HepG2 (cell line): Measurements from ENCODE around the gene CERS1. TPM values are rescaled to one million over a fixed set of nuclear protein-coding genes. Genes with fewer than 3 reads are reported as not detected.

Source experiments
- ARNTL ChIP-seq: sonication (generic); formaldehyde crosslinking; IDR thresholded peaks from 2 replicates; pipeline ENCODE4 v1.4.0; 2020; ENCODE audit warnings: mild to moderate bottlenecking, missing genetic modification reagents
- ASH2L ChIP-seq: fragments of 300-600, 200-600 bp; sonication (generic); IDR thresholded peaks from 2 replicates; pipeline ENCODE4 v1.7.0; 2017; ENCODE audit warnings: low read depth, mild to moderate bottlenecking, moderate library complexity, mixed read lengths, low read length; ENCODE audit not compliant: insufficient read length
- DNMT1 ChIP-seq: sonication (generic); formaldehyde crosslinking; IDR thresholded peaks from 2 replicates; pipeline ENCODE4 v1.5.1; 2020; ENCODE audit warnings: mild to moderate bottlenecking, missing genetic modification reagents
- ETV5 ChIP-seq: IDR thresholded peaks from 2 replicates; pipeline ENCODE4 v1.6.1; 2018; ENCODE audit warnings: missing biosample characterization, missing genetic modification reagents, inconsistent platforms, borderline replicate concordance
- GATA4 ChIP-seq: sonication (generic); IDR thresholded peaks from 2 replicates; pipeline ENCODE4 v1.6.1; 2016; ENCODE audit warnings: antibody characterized with exemption, low read depth, borderline replicate concordance
- KLF16 ChIP-seq, 2 experiments: sonication (generic) in 1 of 2; formaldehyde crosslinking in 1 of 2; IDR thresholded peaks; 2 replicates each; pipeline versions ENCODE4 v1.6.1 to v1.8.0; 2016 to 2023; ENCODE audit warnings: missing genetic modification reagents in 2 of 2, missing compliant biosample characterization in 1 of 2
- MYC ChIP-seq: sonication (generic); formaldehyde crosslinking; IDR thresholded peaks from 2 replicates; pipeline ENCODE4 v1.9.0; 2021; ENCODE audit warnings: missing genetic modification reagents, borderline replicate concordance
- NCOA2 ChIP-seq: sonication (generic); formaldehyde crosslinking; IDR thresholded peaks from 2 replicates; pipeline ENCODE4 v1.8.0; 2022; ENCODE audit warnings: inconsistent platforms
- NKX3-1 ChIP-seq: sonication (generic); formaldehyde crosslinking; IDR thresholded peaks from 2 replicates; pipeline ENCODE4 v1.5.0; 2020; ENCODE audit warnings: missing genetic modification reagents
- TSC22D2 ChIP-seq: sonication (generic); formaldehyde crosslinking; IDR thresholded peaks from 2 replicates; pipeline ENCODE4 v1.5.1; 2020; ENCODE audit warnings: missing genetic modification reagents, mild to moderate bottlenecking, borderline replicate concordance
- ZMYM3 ChIP-seq: sonication (generic); formaldehyde crosslinking; IDR thresholded peaks from 2 replicates; pipeline ENCODE4 v1.5.1; 2020; ENCODE audit warnings: mild to moderate bottlenecking, missing genetic modification reagents
- ZNF234 ChIP-seq: sonication (generic); formaldehyde crosslinking; conservative IDR thresholded peaks from 2 replicates; pipeline ENCODE4 v1.5.1; 2020; ENCODE audit warnings: mild to moderate bottlenecking, missing genetic modification reagents
- ZNF24 ChIP-seq: fragments of 450-650 bp; IDR thresholded peaks from 2 replicates; pipeline ENCODE4 v1.6.1; 2017; ENCODE audit warnings: antibody characterized with exemption, mild to moderate bottlenecking
- ZNF451 ChIP-seq: sonication (generic); formaldehyde crosslinking; IDR thresholded peaks from 2 replicates; pipeline ENCODE4 v1.5.0; 2020; ENCODE audit warnings: mild to moderate bottlenecking, missing genetic modification reagents
- ZNF460 ChIP-seq: sonication (generic); formaldehyde crosslinking; IDR thresholded peaks from 2 replicates; pipeline ENCODE4 v1.5.1; 2020; ENCODE audit warnings: missing genetic modification reagents, mild to moderate bottlenecking, borderline replicate concordance
- ZNF607 ChIP-seq: sonication (generic); formaldehyde crosslinking; IDR thresholded peaks from 2 replicates; pipeline ENCODE4 v1.5.1; 2020; ENCODE audit warnings: missing genetic modification reagents, mild to moderate bottlenecking, borderline replicate concordance
- ZNF720 ChIP-seq: sonication (generic); formaldehyde crosslinking; IDR thresholded peaks from 2 replicates; pipeline ENCODE4 v1.4.0; 2020; ENCODE audit warnings: missing genetic modification reagents
- ZNF761 ChIP-seq: sonication (generic); formaldehyde crosslinking; conservative IDR thresholded peaks from 2 replicates; pipeline ENCODE4 v1.4.0; 2020; ENCODE audit warnings: mild to moderate bottlenecking, missing genetic modification reagents
- ZSCAN21 ChIP-seq: sonication (generic); formaldehyde crosslinking; IDR thresholded peaks from 2 replicates; pipeline ENCODE4 v1.8.0; 2022; ENCODE audit warnings: mild to moderate bottlenecking, missing genetic modification reagents, moderate library complexity, borderline replicate concordance
- ZSCAN31 ChIP-seq: sonication (generic); formaldehyde crosslinking; IDR thresholded peaks from 2 replicates; pipeline ENCODE4 v1.5.0; 2020; ENCODE audit warnings: low read depth, mild to moderate bottlenecking, missing genetic modification reagents
- polyA plus RNA-seq, 8 experiments: library from polyadenylated mRNA; depleted of rRNA in 3 of 8; stranded (reverse) in 7 of 8; unstranded in 1 of 8; fragments of >200 nt; fragmentation: Illumina TruSeq in 4 of 8; extraction: Trizol in 4 of 8; gene quantifications; 2 replicates each; pipeline versions ENCODE4 v1.2.1 to v1.2.3, GENCODE V29; 2011 to 2016; ENCODE audit warnings: low read depth in 4 of 8, missing spikeins in 1 of 8, mixed read lengths in 1 of 8; ENCODE audit not compliant: insufficient read depth in 1 of 8
- total RNA-seq, 5 experiments: library from RNA; depleted of rRNA; stranded (reverse); fragments of >200 nt; fragmentation: Illumina TruSeq; extraction: Trizol; gene quantifications; 2 replicates each; pipeline ENCODE4 v1.2.3, GENCODE V29; 2016; ENCODE audit warnings: low read depth in 1 of 5
- TF ChIP-seq, protein P1 (sequence below): sonication (generic); formaldehyde crosslinking; IDR thresholded peaks from 2 replicates; pipeline ENCODE4 v1.4.0; 2020; ENCODE audit warnings: mild to moderate bottlenecking, low read depth, missing genetic modification reagents
- TF ChIP-seq, protein P2 (sequence below), 2 experiments: sonication (generic) in 1 of 2; formaldehyde crosslinking in 1 of 2; IDR thresholded peaks; 2 replicates each; pipeline versions ENCODE4 v1.4.0 to v1.6.1; 2016 to 2020; ENCODE audit warnings: borderline replicate concordance in 1 of 2, low read depth in 1 of 2, mild to moderate bottlenecking in 1 of 2, missing genetic modification reagents in 1 of 2
- TF ChIP-seq, protein P3 (sequence below): sonication (generic); formaldehyde crosslinking; IDR thresholded peaks from 2 replicates; pipeline ENCODE4 v1.8.0; 2022; ENCODE audit warnings: missing genetic modification reagents, mild to moderate bottlenecking, borderline replicate concordance

Gene CERS1
- total and polyA plus RNA-seq, 2 of the 13 experiments (the other 11 are each of a cell fraction or from before 2014, with no cell fraction given) = 4.6 to 9.8 TPM

DNA sequence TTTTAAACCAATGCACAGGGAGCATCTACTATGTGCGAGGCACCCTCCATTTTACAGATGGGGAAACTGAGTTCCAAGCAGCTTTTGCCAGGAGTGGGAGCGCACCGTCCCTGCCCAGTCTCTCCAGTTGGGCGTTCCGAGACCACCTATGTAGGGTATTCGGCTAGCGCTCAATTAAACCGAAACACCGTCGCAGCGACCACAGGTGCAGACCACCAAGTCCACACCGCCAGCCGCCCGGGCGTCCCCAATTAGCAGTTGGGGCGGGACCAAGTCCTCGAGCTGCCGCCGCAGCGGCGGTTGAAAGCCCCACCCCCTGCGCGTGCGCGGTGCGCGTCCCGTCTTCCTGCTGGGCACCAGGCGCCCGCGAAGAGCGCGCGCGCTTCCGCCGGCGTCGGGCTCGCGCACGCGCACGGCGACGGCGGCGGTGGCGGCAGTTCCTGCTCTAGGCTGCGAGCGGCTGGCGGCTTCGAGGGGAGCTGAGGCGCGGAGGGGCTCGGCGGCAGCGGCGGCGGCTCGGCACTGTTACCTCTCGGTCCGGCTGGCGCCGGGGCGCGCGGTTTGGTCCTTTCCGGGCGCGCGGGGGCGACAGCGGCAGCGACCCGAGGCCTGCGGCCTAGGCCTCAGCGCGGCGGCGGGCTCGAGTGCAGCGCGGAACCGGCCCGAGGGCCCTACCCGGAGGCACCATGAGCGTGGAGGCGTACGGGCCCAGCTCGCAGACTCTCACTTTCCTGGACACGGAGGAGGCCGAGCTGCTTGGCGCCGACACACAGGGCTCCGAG lies 64.2 kb downstream of the CERS1 start, which contains the start of gene UPF1 (continued):
- TF ChIP-seq, protein P1, sequence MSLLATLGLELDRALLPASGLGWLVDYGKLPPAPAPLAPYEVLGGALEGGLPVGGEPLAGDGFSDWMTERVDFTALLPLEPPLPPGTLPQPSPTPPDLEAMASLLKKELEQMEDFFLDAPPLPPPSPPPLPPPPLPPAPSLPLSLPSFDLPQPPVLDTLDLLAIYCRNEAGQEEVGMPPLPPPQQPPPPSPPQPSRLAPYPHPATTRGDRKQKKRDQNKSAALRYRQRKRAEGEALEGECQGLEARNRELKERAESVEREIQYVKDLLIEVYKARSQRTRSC (CRISPR knock-in tag) = peak; percentile 69; the same call in 1 of the 2 replicates
- TF ChIP-seq ZMYM3 = peak; percentile 88
- TF ChIP-seq NCOA2 (CRISPR knock-in tag) = no peak
- no peak for TF ChIP-seq ZNF451 (CRISPR knock-in tag)
- TF ChIP-seq DNMT1 (CRISPR knock-in tag) = 0 out of 2 replicates have a peak, but pooled peaks have one; percentile 32
- TF ChIP-seq, protein P2, sequence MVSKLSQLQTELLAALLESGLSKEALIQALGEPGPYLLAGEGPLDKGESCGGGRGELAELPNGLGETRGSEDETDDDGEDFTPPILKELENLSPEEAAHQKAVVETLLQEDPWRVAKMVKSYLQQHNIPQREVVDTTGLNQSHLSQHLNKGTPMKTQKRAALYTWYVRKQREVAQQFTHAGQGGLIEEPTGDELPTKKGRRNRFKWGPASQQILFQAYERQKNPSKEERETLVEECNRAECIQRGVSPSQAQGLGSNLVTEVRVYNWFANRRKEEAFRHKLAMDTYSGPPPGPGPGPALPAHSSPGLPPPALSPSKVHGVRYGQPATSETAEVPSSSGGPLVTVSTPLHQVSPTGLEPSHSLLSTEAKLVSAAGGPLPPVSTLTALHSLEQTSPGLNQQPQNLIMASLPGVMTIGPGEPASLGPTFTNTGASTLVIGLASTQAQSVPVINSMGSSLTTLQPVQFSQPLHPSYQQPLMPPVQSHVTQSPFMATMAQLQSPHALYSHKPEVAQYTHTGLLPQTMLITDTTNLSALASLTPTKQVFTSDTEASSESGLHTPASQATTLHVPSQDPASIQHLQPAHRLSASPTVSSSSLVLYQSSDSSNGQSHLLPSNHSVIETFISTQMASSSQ (IDR thresholded peaks at IDR 0.05; ENCODE audit: low read depth) = no peak
- TF ChIP-seq, protein P2 (CRISPR knock-in tag; IDR thresholded peaks at IDR 0.05; ENCODE audit: borderline replicate concordance) = 0 out of 2 replicates have a peak, but pooled peaks have one; percentile 28
- TF ChIP-seq, protein P3, sequence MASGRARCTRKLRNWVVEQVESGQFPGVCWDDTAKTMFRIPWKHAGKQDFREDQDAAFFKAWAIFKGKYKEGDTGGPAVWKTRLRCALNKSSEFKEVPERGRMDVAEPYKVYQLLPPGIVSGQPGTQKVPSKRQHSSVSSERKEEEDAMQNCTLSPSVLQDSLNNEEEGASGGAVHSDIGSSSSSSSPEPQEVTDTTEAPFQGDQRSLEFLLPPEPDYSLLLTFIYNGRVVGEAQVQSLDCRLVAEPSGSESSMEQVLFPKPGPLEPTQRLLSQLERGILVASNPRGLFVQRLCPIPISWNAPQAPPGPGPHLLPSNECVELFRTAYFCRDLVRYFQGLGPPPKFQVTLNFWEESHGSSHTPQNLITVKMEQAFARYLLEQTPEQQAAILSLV = no peak; the same call in 1 of the 2 replicates
- TF ChIP-seq ZNF460 (CRISPR knock-in tag) = no peak
- no peak for TF ChIP-seq GATA4
- no peak for TF ChIP-seq NKX3-1
- TF ChIP-seq ZSCAN31 (CRISPR knock-in tag) = 0 out of 2 replicates have a peak, but pooled peaks have one; percentile 60
- no peak for TF ChIP-seq ZNF720 (CRISPR knock-in tag)
- 0 out of 4 replicates have a peak, but pooled peaks of 1 of the 2 experiments have one; percentile 23 for TF ChIP-seq KLF16 (CRISPR knock-in tag; IDR thresholded peaks at IDR 0.05)
- TF ChIP-seq TSC22D2 (CRISPR knock-in tag) = no peak
- TF ChIP-seq ZSCAN21 (CRISPR knock-in tag) = peak; percentile 83
- TF ChIP-seq ZNF607 = peak; percentile 68; the same call in 1 of the 2 replicates
- no peak for TF ChIP-seq ZNF234 (CRISPR knock-in tag)
- TF ChIP-seq ETV5 (CRISPR knock-in tag) = peak; percentile 15; the same call in 1 of the 2 replicates
- no peak for TF ChIP-seq ZNF24
- TF ChIP-seq ARNTL (CRISPR knock-in tag) = no peak
- peak; percentile 77; the same call in 1 of the 2 replicates for TF ChIP-seq ZNF761
- TF ChIP-seq MYC (CRISPR knock-in tag) = no peak
- TF ChIP-seq ASH2L = peak; percentile 81
